GM19023 (cell line): ENCODE results near the gene SERINC1.
A peak's percentile ranks its signal among the peaks of the same experiment; 100 is the strongest.

Experiments
- ATAC-seq: cut with Tn5 transposase; IDR thresholded peaks from one replicate; pipeline ENCODE4 v1.9.1; 2021; ENCODE audit warnings: mild to moderate bottlenecking, moderate library complexity; ENCODE audit not compliant: unreplicated experiment

SERINC1 gene

DNA sequence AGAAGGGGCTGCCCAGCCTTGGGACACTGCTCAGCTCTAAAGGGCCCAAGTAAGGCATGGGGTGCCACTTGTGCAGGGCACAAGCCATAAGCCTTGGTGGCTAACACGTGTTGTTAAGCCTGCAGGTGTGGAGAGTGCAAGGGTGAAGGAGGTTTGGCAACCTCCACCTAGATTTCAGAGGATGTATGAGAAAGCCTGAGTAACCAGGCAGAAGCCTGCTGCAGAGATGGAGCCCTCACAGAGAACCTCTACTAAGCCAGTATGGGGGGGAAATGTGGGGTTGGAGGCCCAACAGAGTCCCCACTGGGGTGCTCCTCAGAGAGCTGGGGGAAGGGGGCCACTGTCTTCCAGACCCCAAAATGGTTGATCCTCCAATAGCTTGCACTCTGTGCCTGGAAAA is 32.6 kb downstream of the SERINC1 start:
- no peak for ATAC-seq

GRCh38 chr6:122432816-122433215 is 38.8 kb downstream of the SERINC1 start:
- ATAC-seq, result no peak

DNA sequence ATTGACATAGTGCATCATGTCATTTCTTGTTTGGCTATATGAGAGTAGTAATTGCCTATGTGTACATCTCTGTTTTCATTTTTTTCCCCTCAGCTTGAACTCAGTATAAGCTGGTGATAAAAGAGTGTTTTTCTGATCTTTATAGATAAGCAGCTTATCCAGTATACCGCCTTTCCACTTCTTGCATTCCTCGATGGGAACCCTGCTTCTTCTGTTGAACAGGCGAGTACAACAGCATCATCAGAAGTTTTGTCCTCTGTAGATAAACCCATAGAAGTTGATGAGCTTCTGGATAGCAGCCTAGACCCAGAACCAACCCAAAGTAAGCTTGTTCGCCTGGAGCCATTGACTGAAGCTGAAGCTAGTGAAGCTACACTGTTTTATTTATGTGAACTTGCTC is 39.8 kb downstream of the SERINC1 start:
- no peak for ATAC-seq

DNA sequence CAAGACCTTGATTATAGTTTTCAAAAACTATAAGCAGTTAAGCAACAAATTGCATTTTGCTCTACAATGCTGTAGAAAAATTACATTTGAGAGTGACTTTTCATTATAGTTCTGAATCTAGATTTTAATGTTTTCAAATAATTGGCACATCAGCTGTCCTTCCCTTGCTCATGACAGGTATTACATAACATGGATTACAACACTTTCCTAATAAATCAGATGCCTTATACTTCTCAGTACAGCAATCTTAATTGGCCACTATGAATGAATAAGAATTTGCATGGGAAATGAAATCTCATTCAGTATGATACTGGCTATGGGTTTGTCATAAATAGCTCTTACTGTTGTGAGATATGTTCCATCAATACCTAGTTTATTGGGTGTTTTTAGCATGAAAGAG is 42.3 kb downstream of the SERINC1 start:
- no peak for ATAC-seq

DNA sequence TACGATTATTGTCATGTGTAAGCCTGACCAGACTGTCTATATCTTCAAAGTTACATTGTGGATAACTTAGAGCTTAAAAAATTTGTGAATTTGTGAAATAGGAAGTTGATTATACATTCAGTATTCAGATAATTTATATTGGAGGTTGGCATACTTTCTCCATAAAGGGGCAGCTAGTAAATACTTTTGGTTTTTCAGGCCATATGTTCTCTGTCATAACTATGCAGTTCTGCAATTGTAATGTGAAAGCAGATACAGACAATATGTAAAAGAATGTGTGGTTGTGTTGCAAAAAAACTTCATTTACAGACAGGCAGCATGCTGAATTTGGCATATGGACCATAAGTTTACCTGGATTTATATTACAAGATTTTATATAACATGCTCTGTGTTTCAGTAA is 42.8 kb downstream of the SERINC1 start:
- ATAC-seq, result no peak

GRCh38 chr6:122426597-122426996 is 45.0 kb downstream of the SERINC1 start:
- ATAC-seq, result no peak

DNA sequence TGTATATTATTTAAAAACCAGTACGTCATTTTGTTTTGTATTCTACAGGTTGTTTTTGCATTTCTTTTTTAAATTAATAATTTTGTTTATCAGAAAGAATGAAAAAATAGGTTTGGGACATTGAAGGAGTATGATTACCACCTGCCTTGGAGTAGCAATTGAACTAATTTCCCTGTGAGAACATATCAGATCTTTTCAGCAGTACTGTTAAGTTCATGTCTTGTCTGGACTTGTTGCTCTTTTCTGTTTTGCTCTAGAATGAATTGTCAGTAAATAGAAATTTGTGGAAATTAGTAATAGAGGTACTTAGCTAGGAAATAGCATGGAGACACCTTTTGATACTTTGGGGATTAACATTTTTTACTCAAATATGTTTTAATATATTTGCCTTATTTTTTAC is 47.9 kb downstream of the SERINC1 start:
- ATAC-seq, result no peak

DNA sequence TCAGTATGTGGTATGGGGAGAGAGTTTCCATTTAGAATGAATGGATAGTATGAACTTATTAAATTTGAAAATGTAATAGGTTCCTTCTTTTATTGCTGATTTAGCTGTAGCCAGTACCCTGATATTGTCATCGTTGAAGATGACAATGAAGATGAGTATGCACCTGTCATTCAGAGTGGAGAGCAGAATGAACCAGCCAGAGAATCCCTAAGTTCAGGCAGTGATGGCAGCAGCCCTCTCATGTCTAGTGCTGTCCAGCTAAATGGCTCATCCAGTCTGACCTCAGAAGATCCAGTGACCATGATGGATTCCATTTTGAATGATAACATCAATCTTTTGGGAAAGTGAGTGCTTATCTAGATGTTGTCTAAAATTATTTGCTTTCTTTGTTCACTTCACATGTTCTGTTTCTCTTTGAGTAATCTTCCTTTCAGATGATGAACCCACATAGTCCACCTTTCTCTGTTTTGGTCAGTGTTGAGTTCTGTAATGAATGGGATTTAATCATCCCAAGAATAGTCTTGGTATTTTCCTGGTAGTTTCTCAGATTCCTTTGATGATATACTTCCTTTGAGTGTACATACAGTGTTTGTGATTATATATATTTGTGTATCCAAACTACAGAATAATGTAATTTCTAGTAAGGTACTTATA is 48.9 kb downstream of the SERINC1 start:
- ATAC-seq, result peak; percentile 88

DNA sequence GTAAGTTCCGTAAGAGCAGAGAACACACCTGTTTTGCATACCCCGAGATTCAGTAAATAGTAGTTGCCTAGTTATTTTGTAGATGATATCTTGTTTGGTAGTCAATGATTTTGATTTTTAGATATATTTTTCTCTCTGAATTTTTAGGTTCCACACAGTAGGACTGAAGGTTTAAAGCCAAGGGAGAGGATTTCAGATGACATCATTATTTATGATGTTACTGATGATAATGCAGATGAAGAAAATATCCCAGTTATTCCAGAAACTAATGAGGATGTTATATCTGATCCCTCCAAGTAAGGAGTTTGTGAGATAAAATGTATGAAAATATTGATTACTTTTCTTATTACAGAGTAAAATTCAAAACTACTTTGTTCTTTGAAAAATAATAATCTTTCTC is 49.6 kb downstream of the SERINC1 start:
- no peak for ATAC-seq

GRCh38 chr6:122416825-122417224 is 54.8 kb downstream of the SERINC1 start:
- no peak for ATAC-seq

GRCh38 chr6:122412001-122412400 is 59.6 kb downstream of the SERINC1 start:
- ATAC-seq, result no peak

GRCh38 chr6:122408702-122409458 is 62.7 kb downstream of the SERINC1 start:
- no peak for ATAC-seq

DNA sequence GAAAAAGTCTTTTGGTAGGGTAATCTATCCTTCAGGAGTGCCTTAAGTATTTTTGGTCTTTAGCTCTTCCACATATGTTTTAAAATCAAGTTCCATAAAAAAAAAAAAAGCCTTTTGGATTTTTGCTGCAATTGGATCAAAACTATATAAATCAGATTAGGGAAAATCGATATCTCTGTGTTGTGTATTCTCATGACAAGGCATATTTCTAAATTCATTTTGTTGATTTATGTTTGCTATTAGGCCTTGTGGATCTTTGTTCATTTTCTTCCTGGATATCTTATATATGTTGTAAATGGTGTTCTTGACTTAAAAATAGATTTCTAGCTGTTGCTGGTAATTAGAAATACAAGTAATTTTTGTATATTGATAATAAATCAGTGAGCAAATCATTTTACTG is 63.4 kb downstream of the SERINC1 start:
- no peak for ATAC-seq

- ATAC-seq, result no peak
These were observed 63.9 kb downstream of the SERINC1 start for GRCh38 chr6:122407712-122408111.

- no peak for ATAC-seq
These were observed 65.4 kb downstream of the SERINC1 start for GRCh38 chr6:122406187-122406586.

DNA sequence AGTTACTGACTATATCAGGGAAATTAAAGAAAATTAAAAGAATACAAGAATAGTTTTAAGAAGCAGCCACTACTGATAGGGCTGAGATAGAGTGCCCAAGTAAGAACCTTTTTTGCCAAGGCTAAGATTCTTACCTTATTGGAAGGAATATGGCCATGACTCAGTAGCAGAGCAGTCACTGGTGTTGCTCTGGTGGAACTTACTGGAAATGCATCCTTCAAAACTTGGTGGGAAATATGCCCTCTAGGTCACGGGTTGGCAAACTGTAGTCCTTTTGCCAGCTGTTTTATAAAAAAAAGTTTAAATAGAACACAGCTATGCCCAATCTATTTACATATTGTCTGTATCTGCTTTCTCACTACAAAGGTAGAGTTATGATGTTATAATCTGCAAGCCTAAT is 66.2 kb downstream of the SERINC1 start:
- ATAC-seq, result no peak

DNA sequence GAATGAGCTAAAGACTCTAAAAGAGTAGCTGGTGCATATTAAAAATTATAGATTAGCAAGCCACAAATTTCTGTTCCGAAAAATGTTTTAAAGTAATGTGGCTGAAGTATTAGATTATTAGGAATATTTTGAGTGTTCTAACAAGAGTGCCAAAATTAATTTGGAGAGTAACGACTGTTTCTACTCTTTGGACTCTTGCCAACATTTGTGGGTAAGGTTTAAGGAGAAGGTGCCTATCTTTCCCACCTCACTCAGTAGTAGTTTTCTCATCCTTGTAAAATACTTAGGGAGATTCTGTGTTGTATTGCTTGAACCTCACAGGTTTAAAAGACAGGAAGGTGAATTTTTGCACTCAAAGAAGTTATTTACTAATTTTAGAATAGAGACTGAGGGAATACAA is 67.2 kb downstream of the SERINC1 start:
- no peak for ATAC-seq

GRCh38 chr6:122401104-122401503 is 70.5 kb downstream of the SERINC1 start:
- no peak for ATAC-seq

- ATAC-seq, result no peak
These were observed 71.0 kb downstream of the SERINC1 start for GRCh38 chr6:122400462-122401089.

- no peak for ATAC-seq
These were observed 71.5 kb downstream of the SERINC1 start for GRCh38 chr6:122400121-122400450.

DNA sequence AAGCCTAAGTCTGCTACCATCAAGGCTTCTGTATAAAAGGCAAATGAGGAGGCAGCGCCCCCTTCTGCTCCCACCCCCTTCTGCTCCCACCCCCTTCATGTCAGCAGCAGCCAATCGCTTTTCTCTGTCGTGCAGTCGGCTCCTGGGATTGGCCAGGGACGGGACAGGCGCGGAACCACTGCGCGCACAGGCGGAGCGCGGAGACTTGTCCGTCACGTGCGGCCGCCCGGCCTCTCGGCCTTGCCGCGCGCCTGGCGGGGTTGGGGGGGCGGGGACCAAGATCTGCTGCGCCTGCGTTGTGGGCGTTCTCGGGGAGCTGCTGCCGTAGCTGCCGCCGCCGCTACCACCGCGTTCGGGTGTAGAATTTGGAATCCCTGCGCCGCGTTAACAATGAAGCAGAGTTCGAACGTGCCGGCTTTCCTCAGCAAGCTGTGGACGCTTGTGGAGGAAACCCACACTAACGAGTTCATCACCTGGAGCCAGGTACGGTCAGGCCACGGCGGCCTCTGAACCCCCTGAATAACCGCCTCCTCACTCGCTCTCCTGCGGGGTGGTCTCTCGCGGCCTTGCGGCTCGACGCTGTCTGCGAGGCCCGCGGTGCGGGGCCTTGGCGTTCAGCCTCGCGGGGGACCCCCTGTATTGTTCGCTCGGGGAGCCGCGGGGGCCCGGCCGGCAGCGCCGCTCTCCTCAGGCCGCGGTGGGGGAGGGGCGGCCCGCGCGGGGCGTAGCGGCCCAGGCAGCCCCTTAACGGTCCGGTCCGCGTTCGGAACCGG is 72.1 kb downstream of the SERINC1 start, which contains the start of gene HSF2:
TSS of gene HSF2 (plus strand) at position 305 of the 773 bp plus-strand sequence. CDS start at position 391, 86 bp downstream.
- peak; percentile 98 for ATAC-seq

DNA sequence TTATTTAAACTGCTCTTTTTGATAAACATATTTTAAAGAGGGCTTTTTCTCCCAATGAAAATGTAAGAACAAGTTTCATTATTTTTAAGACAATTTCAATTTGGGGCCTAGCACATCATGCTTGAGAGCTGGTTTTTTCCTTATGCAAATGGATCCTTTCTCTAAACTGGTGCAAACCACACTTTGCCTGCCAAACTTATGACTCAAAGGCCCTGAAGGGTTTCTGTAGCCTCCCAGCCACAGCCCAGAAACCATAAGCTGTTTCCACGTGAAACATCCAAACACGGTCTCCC is 72.6 kb downstream of the SERINC1 start:
- ATAC-seq, result no peak
